GM21737 (cell line): Measurements from ENCODE around the gene ZNF771.
"Not testable (repeated sequence)": the region's sequence is repeated elsewhere in the genome, so short reads cannot be mapped to it uniquely, and the experiment has no call there.

ENCODE experiments used
- ATAC-seq: cut with Tn5 transposase; IDR thresholded peaks from one replicate; pipeline ENCODE4 v1.9.1; 2021; ENCODE audit warnings: mild to moderate bottlenecking, moderate library complexity; ENCODE audit not compliant: unreplicated experiment

Gene ZNF771

GRCh38 chr16:30458561-30459394 lies 51.4 kb downstream of the ZNF771 start:
- peak; percentile 77 for ATAC-seq

DNA sequence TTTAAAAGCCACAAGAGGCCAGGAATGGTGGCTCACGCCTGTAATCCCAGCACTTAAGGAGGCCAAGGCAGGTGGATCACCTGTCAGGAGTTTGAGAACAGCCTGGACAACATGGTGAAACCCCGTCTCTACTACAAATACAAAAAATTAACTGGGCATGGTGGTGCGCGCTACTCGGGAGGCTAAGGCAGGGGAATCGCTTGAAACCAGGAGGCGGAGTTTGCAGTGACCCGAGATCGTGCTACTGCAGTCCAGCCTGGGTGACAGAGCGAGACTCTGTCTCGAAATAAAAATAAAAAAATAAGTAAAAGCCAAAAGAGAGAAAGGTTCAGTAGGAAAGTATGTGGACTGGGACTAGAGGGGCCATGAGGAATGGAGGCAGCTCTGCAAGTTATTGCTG lies 52.0 kb downstream of the ZNF771 start:
- peak; percentile 2 for ATAC-seq

GRCh38 chr16:30461426-30461825 lies 54.0 kb downstream of the ZNF771 start:
- not testable (repeated sequence) for ATAC-seq

- ATAC-seq = no peak
Observed at GRCh38 chr16:30464078-30464477, 56.7 kb downstream of the ZNF771 start.
